ENCODE results near the gene ATP13A2.
A peak's percentile ranks its signal among the peaks of the same experiment; 100 is the strongest.

The ATP13A2 gene

DNA sequence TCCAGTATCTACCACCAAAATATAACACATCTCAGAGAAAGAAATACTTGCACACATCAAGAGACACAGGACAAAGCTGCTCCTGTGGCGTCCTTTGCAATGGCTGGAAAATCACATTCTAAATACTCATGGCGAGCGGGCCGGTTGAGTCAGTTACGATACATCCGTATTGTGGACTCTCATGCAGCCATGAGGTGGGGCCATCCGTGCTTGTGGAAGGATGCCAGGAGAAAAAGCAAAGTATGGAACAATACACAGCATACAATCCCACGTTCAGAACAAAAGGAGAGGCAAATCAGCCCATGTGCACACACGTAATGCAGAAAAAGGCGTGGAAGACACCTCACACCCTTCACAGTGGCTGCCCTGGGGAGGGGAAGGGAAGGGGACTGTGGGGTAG lies 13.1 kb downstream of the ATP13A2 start:
- DNase-seq, result no peak

DNA sequence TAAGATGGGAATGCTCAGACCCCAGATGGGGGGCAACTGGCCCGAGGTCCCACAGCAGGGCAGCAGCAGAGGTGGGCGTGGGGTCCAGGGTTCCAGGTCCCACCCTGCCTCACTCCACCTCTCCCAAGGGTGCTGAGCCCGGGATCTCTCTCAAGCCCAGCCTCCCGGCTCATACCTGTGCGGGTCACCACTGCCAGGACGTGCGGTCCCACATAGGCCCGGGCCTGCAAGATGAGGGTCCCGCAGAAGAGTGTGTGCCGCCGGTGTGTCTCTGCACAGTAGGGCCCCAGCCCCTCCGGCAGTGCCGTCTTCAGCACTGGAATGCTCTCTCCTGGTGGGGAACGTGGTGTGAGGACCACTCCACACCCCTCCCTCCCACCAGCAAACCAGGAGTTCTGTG lies 14.9 kb downstream of the ATP13A2 start:
- DNase-seq, result no peak

- DNase-seq, result no peak
Observed at GRCh38 chr1:16993521-16994038, 18.1 kb downstream of the ATP13A2 start.

DNA sequence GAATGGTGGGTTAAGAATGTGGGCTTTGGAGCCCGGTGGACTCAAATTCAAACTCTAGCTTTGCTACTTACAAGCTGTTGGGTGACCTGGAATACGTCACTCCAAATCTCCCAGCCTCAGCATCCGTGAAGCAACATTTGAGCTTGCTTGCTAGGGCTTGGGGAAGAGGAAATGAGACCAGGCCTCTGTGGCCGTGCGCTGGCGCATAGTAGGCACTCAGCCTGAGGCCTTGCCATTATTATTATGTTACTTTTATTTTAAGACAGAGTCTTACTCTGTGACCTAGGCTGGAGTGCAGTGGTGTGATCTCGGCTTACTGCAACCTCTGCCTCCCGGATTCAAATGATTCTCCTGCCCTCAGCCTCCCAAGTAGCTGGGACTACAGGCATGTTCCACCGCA lies 19.1 kb downstream of the ATP13A2 start:
- DNase-seq, result no peak

- DNase-seq, result no peak
Observed at GRCh38 chr1:16992102-16992501, 19.6 kb downstream of the ATP13A2 start.

DNA sequence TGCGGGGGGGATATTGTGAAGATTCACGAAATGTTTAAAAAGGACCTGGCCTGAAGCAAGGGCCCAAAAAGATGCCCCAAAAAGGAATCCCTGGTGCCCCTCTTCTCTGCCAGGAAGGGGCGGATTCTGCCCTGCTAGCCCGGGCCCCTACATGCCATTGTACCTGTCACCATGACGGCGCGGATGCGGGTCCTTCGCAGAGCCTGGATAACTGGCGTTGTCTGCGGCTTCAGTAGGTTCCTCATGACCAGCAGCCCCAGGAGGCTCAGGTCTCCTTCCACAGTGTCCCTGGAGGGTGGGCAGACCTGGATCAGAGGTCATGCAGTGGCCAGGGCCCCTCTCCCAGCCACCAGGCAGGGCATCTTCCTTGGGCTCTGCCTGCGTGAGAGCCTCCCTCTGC lies 20.2 kb downstream of the ATP13A2 start:
- DNase-seq, result no peak

DNA sequence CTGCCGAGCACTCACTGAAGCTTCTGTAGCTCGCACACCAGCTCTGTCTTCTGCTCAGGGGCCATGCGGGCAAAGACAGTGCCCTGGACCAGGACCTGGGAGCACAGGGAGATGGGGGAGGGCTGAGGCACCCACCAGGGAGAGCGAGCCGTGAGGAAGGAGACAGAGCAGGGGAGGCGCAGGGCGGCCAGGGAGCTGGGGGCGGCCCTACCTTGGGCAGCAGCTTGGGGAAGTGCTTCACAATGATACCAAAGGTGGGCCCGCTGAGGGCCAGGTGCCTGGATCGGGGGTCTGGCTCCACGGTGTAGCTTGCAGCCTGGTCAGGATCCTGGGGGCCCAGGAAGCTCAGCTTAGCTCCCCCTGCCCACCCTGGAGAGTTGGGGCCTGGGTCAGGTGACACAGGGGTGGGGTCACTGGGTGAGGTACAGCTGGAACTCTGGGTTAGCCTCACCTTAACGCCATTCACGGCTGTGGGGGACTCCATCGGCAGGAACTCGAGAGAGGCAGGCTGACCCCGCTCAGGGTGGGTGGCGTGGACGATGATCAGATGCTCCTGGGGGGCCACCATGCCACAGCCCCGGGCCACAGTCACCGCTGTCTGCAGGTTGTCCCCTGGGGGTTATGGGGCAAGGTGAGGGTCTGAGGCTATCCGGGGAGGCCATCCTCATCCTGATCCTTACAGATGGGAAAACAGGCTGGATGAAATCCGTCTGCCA lies 21.9 kb downstream of the ATP13A2 start:
- DNase-seq, result no peak

DNA sequence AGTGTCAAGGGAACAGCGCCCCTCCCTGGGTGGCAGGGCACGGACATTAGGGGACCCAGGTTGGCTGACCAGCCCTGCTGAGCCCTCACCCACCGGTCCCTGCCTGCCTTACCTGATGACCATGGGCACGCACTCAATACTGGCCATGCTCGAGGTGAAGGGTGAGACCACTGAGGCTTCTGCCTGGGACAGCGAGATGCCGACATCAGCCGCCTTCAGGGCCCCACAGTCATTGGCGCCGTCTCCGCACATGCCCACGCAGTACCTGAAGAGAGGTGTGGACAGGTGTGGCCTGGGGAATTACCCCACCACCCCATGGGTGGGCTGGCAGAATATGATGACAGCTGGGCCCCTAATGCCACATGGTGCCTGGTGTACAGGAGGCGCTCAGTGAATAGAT lies 23.5 kb downstream of the ATP13A2 start:
- no peak for DNase-seq

DNA sequence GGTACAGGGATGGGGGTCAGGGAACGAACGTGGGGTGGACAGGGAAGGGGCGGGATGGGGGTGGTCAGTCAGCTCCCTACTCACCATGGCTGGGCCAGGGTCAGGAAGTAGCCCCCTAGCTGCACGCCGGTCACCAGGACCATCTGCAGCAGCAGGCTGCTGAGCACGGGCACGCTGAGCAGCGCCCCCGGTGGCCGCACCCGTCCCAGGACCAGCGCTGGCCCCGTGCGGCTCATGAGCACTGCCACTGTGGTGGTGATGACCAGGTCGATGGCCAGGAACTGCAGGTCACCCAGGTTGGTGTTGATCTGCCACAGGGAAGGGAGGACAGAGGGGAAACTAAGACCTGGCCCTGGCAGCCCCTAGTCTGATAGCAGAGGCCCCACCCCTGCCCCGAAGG lies 24.8 kb downstream of the ATP13A2 start:
- DNase-seq, result peak; percentile 31

DNA sequence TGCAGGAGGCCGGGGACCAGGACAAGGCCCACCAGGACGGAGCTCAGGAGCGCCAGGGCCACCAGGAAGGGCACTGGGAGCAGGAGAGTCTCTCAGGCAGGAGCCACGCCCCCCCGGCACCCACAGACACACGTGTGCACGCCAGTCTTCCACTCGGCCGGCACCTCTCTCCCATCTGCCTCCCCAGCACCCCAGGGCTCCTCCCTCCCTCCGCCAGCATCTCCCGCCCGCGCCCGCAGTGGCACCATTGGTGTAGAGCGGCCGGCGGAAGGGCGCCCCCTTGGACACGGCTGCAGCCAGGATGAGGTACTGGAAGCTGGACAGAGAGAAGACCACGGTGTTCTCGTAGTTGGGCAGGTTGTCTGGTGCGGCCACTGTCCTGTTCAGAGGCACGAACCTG lies 25.2 kb downstream of the ATP13A2 start:
- no peak for DNase-seq

DNA sequence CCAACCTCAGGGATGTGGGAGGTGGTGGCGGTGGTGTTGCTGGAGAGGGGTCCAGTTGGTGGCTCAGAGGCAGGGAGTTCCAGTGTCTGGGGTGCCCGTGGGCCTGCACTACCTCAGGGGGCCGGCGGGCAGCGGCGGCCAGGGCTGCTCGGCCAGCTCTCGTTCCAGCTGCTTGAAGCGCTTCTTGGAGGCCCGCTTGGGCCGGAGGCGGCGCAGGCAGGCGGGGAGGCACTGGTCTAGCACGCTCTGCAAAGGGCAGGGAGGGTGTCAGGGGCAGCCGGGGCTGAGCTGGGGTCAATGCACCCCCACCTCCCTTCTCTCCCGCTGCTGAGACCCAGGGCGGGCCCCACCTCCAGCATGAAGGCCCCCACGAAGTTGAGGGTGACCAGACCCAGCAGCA lies 25.6 kb downstream of the ATP13A2 start:
- no peak for DNase-seq

DNA sequence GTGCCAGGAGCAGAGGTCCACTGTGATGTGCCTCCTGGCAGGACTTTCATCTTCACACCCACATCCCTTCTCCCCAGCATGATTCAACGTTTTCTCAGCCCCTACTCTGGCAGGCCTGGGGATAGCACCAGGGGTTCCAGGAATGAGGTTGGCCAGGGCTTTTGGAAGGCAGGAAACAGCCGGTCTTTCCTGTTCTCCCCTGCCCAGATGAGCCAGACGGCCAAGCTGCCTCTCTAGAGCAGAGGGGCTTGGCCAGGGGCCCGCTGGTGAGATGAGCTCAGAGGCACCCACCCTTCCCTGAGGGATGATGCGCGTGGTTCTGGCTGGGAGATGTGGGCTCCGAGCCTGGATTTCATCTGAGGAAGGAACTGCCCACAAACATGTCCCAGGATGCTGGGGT lies 27.0 kb downstream of the ATP13A2 start:
- no peak for DNase-seq

GRCh38 chr1:16983649-16984048 lies 28.1 kb downstream of the ATP13A2 start:
- DNase-seq, result no peak

GRCh38 chr1:16982902-16983301 lies 28.8 kb downstream of the ATP13A2 start:
- DNase-seq, result no peak

- no peak for DNase-seq
Observed at GRCh38 chr1:16981269-16981849, 30.4 kb downstream of the ATP13A2 start.

- DNase-seq, result no peak
Observed at GRCh38 chr1:16980473-16981268, 31.1 kb downstream of the ATP13A2 start, which contains the start of gene MFAP2. Gene MFAP2, minus strand, starts transcription at chr1:16980620. Its CDS starts 2,347 bp downstream, at chr1:16978273.

GRCh38 chr1:16979475-16980327 lies 32.0 kb downstream of the ATP13A2 start:
- DNase-seq, result no peak

GRCh38 chr1:16978567-16979474 lies 32.9 kb downstream of the ATP13A2 start:
- DNase-seq, result no peak

DNA sequence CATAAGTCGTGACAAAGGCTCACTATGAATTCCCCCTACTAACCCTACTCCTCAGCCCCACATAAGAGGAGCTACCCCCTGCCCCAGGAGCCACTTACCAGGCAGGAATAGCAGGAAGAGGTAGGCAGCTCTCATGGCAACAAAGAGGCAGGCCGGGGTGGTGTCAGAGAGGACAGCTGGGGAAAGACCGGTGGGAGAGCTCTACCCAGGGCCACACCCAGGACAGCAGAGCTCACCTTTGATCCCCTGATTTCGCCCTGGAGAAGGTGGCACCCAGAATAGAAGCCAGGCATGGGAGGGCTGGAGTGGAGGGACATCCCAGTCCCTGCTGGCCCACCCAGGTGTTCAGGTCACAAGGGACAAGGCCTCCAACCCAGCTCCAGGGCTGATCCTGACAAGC lies 33.6 kb downstream of the ATP13A2 start:
- no peak for DNase-seq

DNA sequence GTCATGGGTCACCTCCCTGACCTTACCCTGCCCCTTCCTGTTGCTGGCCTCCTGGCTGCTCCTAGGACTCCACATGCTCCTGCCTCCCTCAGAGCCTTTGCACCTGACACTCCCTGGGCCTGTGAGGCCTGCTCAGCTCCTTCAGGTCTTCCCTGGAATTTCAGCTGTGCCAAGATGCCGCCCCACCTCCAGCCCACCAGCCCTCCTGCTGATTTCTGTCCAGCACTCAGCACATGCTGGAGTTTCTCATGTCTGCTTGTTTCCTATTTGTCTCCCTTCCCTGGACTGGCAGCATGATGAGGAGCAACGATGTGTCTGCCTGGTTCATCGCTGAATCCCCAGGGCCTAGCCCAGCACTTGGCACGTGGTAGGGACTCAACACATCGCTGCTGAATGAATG lies 34.4 kb downstream of the ATP13A2 start:
- no peak for DNase-seq

DNA sequence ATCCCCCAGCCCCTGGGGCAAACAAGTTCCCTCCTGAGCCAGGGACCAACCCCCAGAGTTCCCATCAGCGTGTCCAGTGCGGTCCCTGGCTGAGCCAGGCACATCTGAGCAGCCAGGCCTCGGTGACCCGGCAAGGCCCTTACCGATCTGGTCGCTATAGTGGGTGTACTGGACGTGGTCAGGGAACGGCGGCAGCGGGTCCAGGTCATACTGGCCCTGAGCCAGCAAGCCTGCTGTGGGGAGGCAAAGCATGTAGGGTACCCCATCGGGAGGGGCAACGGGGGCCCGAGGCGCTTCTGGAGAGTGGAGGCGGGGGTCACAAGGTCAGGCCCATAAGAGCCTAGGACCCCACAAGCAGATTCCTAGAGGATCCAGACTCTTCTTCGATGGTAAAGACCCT lies 34.8 kb downstream of the ATP13A2 start:
- DNase-seq, result no peak

GRCh38 chr1:16975838-16976237 lies 35.9 kb downstream of the ATP13A2 start:
- DNase-seq, result no peak
